ENCODE data around the gene KCNJ12.
"Not testable (repeated sequence)": the region's sequence is repeated elsewhere in the genome, so short reads cannot be mapped to it uniquely, and the experiment has no call there.

Gene KCNJ12

DNA sequence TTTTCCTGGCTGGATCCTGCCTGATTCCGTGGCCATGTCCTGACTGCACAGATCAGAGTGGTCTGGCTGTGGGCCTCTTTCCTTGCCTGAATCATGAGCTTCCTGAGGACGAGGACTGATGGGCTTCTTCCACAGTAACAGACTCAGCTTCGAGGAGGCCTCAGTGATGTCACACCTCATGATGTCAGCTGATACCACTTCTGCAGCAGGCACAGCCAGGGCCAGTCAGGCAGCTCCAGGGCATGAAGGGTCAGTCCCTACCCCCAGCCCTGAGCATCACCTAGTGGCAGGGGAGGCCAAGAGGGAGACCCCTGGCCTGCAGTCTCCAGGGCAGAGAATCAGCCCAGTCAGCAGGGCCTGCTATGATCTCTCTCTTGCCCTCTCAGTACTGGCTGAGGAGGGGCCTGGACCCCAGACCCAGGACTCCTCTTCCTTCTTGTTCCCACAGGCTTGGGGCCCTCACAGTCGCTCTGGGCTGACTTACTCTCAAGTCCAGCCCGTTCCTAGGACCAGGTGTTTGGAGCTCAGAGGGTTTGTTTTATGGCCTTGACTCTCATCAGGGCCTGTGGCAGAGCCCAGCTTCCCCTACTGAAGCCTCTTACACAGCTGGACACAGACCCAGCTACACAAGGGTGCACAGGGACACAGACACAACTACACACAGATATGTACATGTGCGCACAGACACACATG is 26.7 kb upstream of the KCNJ12 start:
- not testable (repeated sequence) for DNase-seq (ENCODE audit: low read depth, low spot score)

DNA sequence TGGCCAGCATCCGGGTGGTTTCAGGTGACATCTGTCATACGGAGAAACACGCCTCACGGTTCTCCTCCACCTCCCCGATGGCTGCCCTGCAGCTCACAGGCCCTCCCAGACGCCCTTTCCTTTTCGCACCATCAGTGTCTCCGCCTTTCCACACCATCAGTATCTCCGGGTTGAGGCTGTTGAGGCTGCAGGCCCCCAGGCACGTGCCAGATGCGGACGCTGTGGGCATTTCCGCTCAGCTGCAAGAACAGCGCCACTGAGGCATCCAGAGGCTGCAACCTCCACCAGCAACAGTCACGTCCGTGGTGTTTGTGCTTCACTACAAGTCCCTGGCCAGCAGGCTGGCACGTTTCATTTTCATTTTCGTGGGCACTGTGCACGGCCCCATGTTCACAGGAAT is 25.7 kb upstream of the KCNJ12 start:
- not testable (repeated sequence) for DNase-seq (ENCODE audit: low read depth, low spot score)

DNA sequence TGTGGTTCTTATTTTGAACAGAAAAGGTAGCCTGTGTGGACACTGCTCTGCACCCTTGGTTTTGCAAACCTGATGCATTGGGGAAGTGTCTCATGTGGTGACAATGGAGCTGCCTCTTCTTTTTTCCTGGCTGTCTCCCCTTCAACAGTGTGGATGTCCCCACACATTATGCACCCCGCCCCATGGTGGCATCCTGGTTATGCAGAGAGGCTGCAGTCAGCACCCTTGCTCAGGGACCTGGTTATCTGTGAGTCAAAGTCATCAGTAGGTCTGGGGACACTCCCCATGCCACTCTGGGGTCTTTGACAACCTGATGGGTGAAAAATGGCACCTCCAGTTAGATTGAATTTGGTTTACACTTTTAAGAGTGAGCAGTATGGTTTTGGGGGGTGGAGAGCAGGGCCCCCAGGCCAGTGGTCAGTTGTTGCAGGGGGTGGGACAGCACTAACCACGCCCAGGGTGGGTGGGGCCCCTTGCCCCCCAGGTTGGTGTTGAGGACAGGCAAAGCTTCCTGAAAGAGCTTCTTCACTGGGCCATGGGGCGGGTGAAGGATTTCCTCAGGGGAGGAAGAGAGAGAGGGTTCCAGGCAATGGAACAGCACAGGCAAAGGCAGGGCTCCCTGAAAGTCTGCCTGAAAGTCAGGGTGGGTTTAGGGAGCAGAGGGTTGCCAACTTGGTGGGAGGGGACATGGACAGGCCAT is 24.6 kb upstream of the KCNJ12 start:
- no peak for DNase-seq (ENCODE audit: low read depth, low spot score)

DNA sequence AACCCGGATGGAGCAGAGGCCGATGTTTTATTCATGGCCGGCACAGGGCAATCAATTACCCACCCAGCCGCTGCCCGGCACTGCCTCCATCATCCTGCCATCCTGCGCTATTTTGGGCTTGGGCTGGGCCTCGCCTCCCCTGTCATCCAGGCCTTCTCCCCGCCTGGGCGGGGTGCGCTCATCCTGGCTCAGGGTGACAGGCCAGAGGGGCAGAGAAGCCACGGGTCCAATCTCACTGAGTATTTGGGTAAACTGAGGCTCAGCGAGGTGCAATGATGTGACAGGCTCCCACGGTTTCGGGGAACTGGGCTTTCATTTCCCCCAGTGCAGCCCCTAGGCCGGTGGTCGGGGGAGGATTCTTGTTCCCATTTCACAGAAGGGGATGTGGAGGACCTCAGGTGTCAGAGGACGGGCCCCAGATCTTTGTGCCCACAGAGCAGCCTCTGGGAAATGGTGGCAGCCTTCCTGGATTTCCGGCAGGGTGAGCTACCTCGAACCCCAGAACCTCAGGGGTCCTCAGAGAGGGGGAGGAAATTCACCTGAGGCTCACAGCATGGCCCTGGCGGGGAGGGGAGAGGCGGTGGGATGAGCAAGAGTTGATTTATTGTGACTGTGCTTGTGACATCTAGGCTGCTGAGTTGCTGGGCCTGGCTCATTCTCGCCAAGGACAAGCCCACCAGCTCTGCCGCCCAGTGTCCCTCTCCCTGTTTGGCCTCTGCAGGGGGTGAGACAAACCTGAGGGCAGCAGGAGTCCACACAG is 23.8 kb upstream of the KCNJ12 start:
- no peak for DNase-seq (ENCODE audit: low read depth, low spot score)

DNA sequence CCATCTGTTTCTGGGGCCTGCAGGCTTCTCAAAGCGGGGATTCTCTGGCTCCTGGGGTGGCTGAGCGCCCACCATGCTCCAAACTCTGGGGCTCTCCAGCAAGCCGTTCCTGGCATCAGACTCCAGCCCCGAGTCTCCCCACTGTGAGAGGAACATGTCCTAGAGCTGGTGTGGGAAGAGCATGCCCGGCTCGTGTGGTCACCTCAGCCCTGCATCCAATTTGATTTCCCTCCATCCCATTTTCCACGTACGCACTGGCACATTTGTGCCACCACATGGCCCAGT is 23.2 kb upstream of the KCNJ12 start:
- no peak for DNase-seq (ENCODE audit: low read depth, low spot score)

DNA sequence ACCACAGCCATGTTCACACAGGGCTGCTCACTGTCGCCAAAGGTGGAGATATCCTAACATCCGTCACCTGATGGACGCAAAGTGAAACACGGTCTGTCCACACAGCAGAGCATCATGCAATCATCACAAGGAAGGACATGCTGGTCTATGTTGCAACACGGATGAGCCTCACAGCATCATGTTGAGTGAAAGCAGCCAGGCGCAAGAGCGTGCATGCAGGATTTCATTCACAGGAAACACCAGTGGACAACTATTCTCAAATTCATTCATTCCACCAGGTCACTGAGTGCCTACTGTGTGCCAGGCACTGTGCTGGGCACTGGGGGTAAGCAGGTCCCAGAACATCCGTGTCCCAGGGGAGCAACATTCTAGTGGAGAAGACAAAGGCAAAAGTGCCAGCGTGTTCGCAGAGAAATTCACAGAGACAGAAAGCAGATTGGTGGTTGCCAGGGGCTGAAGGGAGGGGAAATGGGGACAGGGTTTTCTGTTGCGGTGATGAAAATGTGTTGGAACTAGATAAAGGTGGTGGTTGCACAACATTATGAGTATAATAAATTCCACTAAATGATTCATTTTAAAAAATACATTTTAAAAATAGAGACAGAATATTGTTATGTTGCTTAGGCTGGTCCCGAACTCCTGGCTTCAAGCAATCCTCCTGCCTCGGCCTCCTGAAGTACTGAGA is 22.7 kb upstream of the KCNJ12 start:
- DNase-seq (ENCODE audit: low read depth, low spot score): no peak

DNA sequence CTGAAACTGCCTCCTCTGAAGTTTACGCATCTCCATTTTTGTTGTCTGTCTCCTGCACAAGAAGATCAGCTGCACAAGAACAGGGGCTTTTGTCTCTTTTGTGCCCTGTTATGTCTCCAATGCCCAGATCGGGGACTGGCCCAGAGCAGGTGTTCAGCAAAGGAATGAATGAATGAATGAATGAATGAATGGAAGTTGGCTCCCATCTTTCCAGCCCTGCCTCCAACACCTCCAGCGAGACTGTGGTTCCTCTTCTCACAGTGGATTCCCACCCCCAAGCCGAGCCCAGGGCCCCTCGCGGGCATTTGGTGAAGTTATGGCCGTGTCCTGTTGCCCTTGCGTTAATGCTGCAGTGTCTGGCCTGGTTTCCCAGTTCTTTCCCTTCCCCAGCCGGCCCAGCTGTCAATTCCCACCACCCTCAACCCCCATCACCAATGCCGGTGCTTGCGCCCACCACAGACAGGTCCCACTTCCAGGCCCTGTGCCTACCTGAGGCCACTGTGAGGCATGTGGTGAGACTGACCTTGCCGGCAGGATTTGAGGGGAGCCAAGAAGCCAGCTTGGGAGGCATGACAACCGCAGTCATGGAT is 21.3 kb upstream of the KCNJ12 start:
- DNase-seq (ENCODE audit: low read depth, low spot score): no peak

DNA sequence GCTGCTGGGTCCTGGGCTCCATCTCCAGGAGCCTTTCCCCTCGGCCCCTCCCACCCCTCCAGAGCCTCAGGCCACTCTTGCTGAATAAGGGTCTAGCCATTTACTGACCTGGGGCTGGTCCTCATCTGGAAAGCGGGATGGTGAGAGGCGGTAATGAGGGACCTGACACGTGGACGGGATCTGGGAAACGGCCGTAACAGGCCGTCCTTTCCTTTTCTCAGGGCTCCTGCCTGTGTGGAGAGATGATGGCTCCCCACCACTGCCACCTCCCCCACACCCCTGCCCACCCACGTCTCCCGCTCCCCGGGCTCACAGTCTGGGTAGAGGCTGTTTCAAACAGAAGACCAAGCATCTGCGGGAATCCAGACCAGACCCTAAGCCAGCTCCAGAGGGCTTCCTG is 20.6 kb upstream of the KCNJ12 start:
- no peak for DNase-seq (ENCODE audit: low read depth, low spot score)

DNA sequence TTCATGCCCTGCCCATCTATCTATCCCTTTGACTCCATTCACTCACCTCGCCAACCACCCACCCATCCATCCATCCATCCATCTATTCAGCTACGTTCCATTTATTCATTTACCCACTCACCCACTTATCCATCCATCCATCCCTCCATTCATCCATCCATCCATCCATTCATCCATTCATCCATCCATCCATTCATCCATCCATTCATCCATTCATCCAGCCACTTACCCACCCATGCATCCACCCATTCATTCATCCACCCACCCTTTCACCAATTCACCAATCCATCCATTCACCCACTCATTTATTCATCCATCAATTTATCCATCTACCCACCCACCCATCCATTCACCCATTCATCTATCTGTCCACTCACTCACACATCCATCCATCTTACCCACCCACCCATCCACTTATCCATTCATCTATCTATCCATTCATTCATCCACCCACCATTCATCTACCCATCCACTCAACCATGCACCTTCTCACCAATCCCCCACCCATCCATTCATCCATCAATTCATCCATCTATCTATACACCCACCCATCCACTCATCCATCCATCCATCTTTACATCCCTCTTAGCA is 19.5 kb upstream of the KCNJ12 start:
- no peak for DNase-seq (ENCODE audit: low read depth, low spot score)

DNA sequence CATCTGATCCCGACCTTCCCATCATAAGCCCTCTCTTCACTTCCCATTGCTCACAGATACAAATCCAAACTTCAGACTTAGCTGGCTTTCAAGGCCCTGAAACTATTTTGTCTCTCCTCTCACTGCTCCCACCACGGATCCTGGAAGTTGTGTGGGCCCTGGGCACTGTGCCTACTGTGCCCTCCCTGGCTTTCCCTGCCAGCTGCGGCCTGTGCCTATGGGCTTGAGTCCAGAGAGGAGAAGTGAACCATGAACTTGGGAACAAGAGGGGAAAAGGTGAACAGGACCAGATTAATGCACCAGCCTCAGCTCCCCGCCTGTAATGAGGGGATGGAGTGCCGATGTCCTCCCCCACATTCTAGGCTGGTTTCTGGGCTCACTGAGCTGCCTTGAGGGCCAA is 18.9 kb upstream of the KCNJ12 start:
- no peak for DNase-seq (ENCODE audit: low read depth, low spot score)

DNA sequence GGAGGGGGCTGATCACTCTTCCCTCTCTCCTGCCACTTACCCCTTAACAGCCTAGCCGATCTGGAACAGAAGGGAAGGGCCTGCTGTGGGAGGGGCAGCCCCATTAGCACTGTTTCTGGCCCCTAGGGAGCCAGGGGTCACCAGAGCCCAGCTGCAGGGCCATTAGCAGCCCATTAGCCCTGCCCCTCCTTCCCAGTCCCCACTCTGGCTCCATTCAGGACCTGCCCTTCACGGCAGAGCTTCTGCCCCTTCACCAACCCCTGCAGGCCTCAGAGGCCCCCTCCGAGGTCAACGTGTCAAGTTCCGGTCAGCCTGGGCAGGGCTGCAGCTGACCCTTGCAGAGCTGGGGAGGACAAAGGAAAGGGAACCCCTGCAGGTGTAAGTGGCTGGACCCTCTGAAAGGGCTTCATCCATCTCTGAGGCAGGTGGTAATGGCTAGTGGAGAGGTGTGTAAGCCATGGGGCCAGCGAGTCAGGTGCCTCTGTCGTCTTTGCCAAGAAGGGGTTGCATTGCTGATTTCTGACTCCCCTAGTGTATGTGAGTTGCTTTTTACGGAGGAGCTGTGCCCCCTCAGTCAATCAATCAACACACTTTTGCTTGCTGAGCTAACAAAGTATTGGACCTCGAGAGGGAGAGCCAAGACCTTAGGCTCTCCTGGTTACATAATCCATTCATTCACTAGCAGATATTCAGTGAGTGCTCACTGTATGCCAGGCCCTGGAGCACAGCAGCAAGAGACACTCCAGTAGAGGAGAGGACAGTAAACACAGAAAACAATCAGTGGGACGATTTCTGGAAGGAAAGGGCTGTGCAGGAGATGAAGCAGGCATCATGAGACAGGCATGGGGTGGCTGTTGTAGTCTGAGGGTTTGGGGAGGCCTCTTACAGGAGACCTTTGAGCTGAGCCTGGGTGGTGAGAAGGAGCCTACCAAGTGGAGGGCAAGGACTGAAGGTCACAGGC is 18.2 kb upstream of the KCNJ12 start:
- DNase-seq (ENCODE audit: low read depth, low spot score): no peak

DNA sequence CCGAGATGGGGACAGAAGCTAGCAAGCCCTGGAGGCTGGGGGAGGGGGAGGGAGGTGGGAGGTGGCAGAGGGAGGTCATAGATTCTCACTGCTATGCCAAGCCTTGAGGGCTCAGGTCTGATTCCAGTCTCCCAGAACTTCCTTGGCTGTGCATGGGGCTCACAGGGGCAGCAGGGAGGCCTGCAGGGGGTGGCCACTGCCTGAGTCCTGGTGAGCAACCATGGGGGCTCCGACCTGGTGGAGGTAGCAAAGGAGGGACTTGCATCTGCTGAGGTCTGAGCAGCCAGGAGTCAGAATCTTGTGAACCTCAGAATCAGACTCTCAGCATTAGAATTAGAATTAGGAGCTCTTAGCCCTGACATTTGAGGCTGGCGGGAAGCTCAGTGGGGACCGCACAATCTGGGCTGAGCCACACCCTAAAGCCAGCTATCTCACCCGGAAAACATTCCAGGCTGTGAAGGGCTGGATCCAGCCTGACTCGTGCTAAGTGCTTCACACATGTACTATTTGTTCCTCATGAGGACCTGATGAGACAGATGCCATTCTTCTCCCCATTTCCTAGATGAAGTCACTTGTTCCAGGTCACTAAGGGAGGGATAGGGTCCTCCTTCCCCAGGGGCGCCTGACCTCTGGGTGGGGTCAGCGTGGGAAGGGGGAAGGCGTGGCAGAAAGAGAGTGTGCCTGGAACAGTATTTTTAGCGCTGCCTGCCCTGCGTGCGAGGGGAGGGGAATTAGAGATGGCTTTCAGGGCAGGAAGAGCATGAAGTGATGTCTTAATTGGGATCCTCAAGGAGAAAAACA is 17.3 kb upstream of the KCNJ12 start:
- no peak for DNase-seq (ENCODE audit: low read depth, low spot score)

DNA sequence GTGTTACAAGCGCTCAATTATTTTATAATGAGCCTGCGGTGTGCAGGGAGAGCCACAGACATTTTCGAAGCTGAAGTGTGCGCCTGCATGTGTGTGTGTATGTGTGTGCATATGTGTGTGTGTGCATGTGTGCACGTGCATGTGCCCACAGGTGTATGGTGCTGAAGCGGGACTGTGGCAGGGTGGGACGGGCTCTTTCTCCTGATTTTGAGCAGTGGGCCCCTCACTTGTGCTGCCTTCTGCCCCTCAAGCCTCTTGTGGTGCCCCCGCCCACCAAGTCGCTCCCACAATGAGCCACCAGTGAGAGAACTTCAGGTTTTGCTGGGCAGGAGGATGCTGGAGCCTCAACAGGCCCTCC is 16.7 kb upstream of the KCNJ12 start:
- no peak for DNase-seq (ENCODE audit: low read depth, low spot score)

DNA sequence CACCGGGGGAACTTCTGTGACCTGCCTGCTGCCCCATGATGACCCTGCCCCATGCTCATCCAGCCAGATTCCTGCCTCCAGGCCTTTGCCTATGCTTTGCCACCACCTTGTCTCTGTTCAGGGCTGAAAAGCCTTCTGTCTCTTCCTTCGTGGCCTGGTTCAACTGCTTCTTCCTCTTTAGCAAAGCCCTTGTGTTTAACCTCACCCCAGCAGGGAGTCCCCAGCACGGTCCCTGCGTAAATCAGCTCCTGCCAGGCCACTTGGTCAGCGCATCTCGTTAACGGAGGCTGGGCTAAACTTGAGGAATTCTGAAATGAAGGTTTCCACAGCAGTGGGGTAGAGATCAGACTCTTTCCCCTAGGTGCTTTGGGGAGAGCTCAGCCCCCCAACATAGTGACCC is 16.1 kb upstream of the KCNJ12 start:
- DNase-seq (ENCODE audit: low read depth, low spot score): no peak

DNA sequence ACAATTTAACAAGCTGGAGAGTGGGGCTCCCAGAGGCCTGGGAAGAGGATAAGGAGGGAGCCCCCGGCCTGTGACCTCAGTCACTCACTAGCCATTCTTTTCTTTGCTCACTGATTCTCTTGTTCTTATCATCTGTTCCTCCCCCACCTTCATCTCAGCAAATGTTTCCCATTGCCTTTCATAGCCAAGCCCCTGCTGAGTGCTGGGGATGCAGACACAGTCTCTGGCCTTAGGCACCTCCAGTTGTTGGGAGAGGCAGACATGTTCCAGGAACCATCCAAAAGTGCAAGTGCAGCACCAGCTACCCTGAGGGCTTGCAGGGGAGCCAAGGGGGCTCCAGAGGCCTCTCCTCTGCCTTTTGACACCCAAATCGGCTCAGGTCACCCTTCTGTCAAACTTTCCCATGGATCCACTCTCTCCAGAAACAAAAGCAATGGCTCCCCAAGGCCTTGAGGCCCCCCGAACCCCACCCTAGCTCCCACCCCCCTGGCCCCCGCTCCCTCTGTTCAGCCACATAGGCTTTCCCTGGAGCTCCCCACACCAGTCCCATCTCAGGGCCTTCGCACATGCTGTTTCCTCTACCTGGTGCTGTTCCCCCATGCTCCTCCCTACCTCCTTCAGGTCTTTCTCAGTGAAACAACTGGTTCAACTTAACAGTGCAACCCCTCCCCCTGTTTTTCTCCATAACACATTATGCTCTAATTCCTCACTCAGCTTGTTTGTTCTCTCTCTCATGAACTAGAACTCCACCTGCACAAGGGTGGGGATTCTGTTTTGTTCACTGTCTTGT is 14.9 kb upstream of the KCNJ12 start:
- DNase-seq (ENCODE audit: low read depth, low spot score): no peak

DNA sequence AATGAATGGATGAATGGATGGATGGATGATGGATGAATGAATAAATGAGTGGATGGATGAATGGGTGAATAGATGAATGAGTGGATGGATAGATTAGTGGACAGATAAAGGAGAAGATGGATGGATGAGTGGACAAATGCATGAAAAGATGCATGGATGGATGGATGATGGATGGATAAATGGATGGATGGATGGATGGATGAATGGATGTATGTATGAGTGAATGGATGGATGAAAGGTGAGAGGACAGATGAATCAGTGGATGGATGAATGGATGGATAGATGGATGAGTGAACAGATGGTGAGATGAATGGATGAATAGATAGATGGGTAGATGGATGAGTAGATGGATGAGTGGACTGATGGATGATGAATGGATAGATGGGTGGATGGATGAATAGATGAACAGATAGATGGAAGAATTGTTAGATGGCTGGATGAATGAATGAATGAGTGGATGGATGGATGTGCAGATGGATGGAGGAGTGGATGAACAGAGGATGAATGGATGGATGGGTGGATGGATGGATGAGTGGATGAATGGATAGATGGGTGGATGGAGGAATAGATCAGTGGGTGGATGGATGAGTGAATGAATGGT is 13.7 kb upstream of the KCNJ12 start:
- DNase-seq (ENCODE audit: low read depth, low spot score): no peak

DNA sequence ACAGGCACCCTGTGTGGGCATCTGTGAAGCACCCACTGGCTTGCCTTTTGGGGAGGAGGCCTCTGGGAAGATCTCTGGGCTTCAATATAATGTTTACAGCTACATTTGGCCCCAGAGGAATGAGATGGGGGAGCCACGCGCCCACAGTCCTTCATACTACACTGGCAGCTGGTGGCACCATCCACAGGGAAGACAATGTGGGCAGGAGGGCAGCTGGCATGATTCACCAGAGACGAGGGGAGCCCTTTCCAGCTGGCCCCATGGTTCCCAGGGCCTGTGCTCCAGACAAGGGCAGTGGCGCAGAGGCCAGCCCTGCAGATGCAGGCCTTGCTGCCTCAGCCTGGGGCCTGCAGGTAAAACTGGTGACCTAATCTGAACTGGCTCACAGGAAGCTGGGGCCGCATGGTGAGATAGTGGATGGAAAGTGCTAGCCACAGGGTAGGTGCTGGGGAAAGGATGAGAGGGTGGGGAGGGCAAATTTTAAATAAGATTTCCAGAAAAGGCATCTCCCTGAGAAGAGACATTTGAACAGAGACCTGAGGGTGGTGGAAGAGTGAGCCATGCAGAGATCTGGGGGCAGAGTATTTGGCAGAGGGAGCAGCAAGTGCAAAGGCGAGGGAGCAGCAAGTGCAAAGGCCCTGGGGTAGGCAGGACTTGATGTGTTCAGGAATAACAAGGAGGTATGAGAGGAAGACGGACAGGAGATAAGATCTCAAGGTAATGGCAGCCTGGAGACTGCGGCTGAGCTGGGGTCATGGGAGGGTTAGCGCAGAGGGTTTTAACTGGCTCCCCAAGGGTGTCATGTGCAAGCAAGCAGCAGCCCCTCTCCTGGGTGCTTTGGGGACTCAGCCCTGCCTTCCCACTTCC is 12.1 kb upstream of the KCNJ12 start:
- no peak for DNase-seq (ENCODE audit: low read depth, low spot score)

DNA sequence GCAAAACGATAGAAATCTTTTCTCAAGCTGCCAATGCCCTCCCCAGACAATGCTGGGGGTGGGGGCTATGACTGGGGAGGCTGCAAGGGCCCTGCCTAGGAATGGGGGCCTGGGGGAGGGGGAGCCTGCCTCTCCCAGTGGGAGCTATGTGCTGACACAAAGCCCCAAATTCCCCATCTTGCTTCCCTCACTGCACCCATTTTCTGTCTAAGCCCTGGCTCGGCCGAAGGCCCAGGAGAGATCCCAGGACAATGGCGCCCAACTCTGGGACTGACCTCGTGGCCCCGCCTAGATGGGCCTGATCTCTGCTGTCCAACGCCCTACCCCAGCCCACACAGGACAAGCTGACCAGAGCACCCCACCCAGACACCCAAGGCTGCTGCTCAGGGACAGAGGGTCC is 11.1 kb upstream of the KCNJ12 start:
- no peak for DNase-seq (ENCODE audit: low read depth, low spot score)
